A549 (cell line): ENCODE data around the gene WNT16. TPM values are rescaled to one million over a fixed set of nuclear protein-coding genes. Genes with fewer than 3 reads are reported as not detected.

Experiments used
- ATAC-seq, 2 experiments: fragments of 200-7000 bp in 1 of 2; fragments of >200 bp in 1 of 2; cut with Nextera tagmentation in 1 of 2; cut with Tn5 transposase in 1 of 2; 3 replicates each; pipeline versions ENCODE4 v1.8.0 to v1.9.1; 2018 to 2020; ENCODE audit warnings: mild to moderate bottlenecking in 1 of 2, moderate library complexity in 1 of 2
- CTCF ChIA-PET: fragments of 300-600 bp; sonication (Branson Sonifier 250); formaldehyde crosslinking; extraction: SDS; loops from one replicate; lab custom pipeline; 2021; ENCODE audit warnings: antibody characterized with exemption, inconsistent platforms; lab: Yijun Ruan, JAX
- POLR2A ChIA-PET: fragments of 350-600 bp; formaldehyde crosslinking; extraction: SDS; loops from one replicate; lab custom pipeline; 2021; ENCODE audit warnings: antibody characterized with exemption, inconsistent platforms; lab: Yijun Ruan, JAX
- DNase-seq, 2 experiments: peaks; one replicate each; pipeline versions ENCODE4 v3.0.0 to v3.0.0-alpha.2; 2011 to 2016; ENCODE audit warnings: low read depth in 1 of 2, low spot score in 1 of 2
- FAIRE-seq: peaks from 2 replicates; lab custom pipeline; 2011; peaks lifted over from hg19 to GRCh38; lab: Jason Lieb, UNC
- H3K27ac ChIP-seq, 2 experiments: fragments of >200 bp; sonication (Bioruptor Twin); formaldehyde crosslinking; 3 replicates each; pipeline ENCODE4 v1.5.1; 2016 to 2017
- H3K4me1 ChIP-seq: fragments of >200 bp; sonication (Bioruptor Twin); formaldehyde crosslinking; 3 replicates; pipeline ENCODE4 v1.6.1; 2016
- H3K4me2 ChIP-seq: fragments of >200 bp; sonication (Bioruptor Twin); formaldehyde crosslinking; 3 replicates; pipeline ENCODE4 v1.6.1; 2016
- H3K4me3 ChIP-seq: fragments of >200 bp; sonication (Bioruptor Twin); formaldehyde crosslinking; 3 replicates; pipeline ENCODE4 v1.5.1; 2016
- H3K9me3 ChIP-seq: fragments of >200 bp; sonication (Bioruptor Twin); formaldehyde crosslinking; 3 replicates; pipeline ENCODE4 v1.6.1; 2016
- CHD4 ChIP-seq: fragments of 200-600 bp; sonication (generic); IDR thresholded peaks from 2 replicates; pipeline ENCODE4 v1.6.1; 2016; ENCODE audit warnings: antibody characterized with exemption, mild to moderate bottlenecking, borderline replicate concordance
- E2F6 ChIP-seq: IDR thresholded peaks from 2 replicates; pipeline ENCODE4 v1.6.1; 2012; ENCODE audit warnings: low read depth, borderline replicate concordance
- EHF ChIP-seq: fragments of 250-450 bp; sonication (Bioruptor Pico); IDR thresholded peaks from 2 replicates; pipeline ENCODE4 v1.5.0; 2020; ENCODE audit warnings: mild to moderate bottlenecking
- EHMT2 ChIP-seq: fragments of 200-600 bp; sonication (generic); IDR thresholded peaks from 2 replicates; pipeline ENCODE4 v1.6.1; 2016; ENCODE audit warnings: antibody characterized with exemption, low read depth, mild to moderate bottlenecking, moderate library complexity
- FOSL2 ChIP-seq, 2 experiments: fragments of 450-650 bp in 1 of 2; fragments of >200 bp in 1 of 2; sonication (Bioruptor Twin) in 1 of 2; formaldehyde crosslinking; IDR thresholded peaks; 2 replicates each; pipeline versions ENCODE4 v1.5.0 to v1.6.1; 2016 to 2020; ENCODE audit warnings: mild to moderate bottlenecking in 1 of 2, moderate library complexity in 1 of 2
- HEYL ChIP-seq: fragments of 250-450 bp; sonication (Bioruptor Pico); IDR thresholded peaks from 2 replicates; pipeline ENCODE4 v1.8.0; 2021; ENCODE audit warnings: mild to moderate bottlenecking, moderate library complexity
- HOXA7 ChIP-seq: fragments of 250-450 bp; sonication (Bioruptor Pico); IDR thresholded peaks from 2 replicates; pipeline ENCODE4 v1.5.0; 2020; ENCODE audit warnings: mild to moderate bottlenecking, moderate library complexity
- JUN ChIP-seq, 2 experiments: fragments of >200 bp; sonication (Bioruptor Twin); formaldehyde crosslinking; IDR thresholded peaks; 2 replicates in 1 of 2; 3 replicates in 1 of 2; pipeline ENCODE4 v1.6.1; 2016 to 2017
- KDM1A ChIP-seq: fragments of 200-600 bp; sonication (generic); IDR thresholded peaks from 2 replicates; pipeline ENCODE4 v1.6.1; 2016; ENCODE audit warnings: low read depth, mild to moderate bottlenecking
- KDM5A ChIP-seq: fragments of 200-600 bp; sonication (generic); IDR thresholded peaks from 2 replicates; pipeline ENCODE4 v1.6.1; 2016; ENCODE audit warnings: antibody characterized with exemption, mild to moderate bottlenecking
- MAFK ChIP-seq: fragments of 450-650 bp; IDR thresholded peaks from 2 replicates; pipeline ENCODE4 v1.6.1; 2014; ENCODE audit not compliant: partially characterized antibody
- MAZ ChIP-seq: fragments of 150-350 bp; IDR thresholded peaks from 2 replicates; pipeline ENCODE4 v1.6.1; 2014; ENCODE audit warnings: antibody characterized with exemption, low read depth, low read length, borderline replicate concordance
- NR3C1 ChIP-seq: fragments of >200 bp; sonication (Bioruptor Twin); formaldehyde crosslinking; IDR thresholded peaks from 3 replicates; pipeline ENCODE4 v1.6.1; 2017
- PHF8 ChIP-seq: fragments of 200-600 bp; sonication (generic); IDR thresholded peaks from 2 replicates; pipeline ENCODE4 v1.6.1; 2016; ENCODE audit warnings: low read depth, mild to moderate bottlenecking, antibody characterized with exemption, moderate library complexity, borderline replicate concordance
- POLR2A ChIP-seq: IDR thresholded peaks from 2 replicates; pipeline ENCODE4 v1.6.1; 2012; ENCODE audit warnings: mild to moderate bottlenecking, low read length
- REST ChIP-seq: fragments of 200-600 bp; sonication (generic); IDR thresholded peaks from 2 replicates; pipeline ENCODE4 v1.6.1; 2016; ENCODE audit warnings: antibody characterized with exemption, mild to moderate bottlenecking, moderate library complexity
- RFX5 ChIP-seq: fragments of 450-650 bp; IDR thresholded peaks from 2 replicates; pipeline ENCODE4 v1.7.1; 2014; ENCODE audit warnings: antibody characterized with exemption, mild to moderate bottlenecking, moderate library complexity
- RNF2 ChIP-seq: fragments of 200-600 bp; sonication (generic); IDR thresholded peaks from 2 replicates; pipeline ENCODE4 v1.6.1; 2016; ENCODE audit warnings: low read depth, mild to moderate bottlenecking, antibody characterized with exemption, moderate library complexity, borderline replicate concordance
- TP53 ChIP-seq: fragments of 250-450 bp; sonication (Bioruptor Pico); IDR thresholded peaks from 2 replicates; pipeline ENCODE4 v1.5.0; 2021; ENCODE audit warnings: mild to moderate bottlenecking, moderate library complexity
- ZSCAN20 ChIP-seq: fragments of 250-450 bp; sonication (Bioruptor Pico); IDR thresholded peaks from 2 replicates; pipeline ENCODE4 v1.8.0; 2022; ENCODE audit warnings: mild to moderate bottlenecking, moderate library complexity
- WGBS: methylation state at CpG from one replicate; pipeline ENCODE4 v1.1.6; 2017; ENCODE audit errors: missing lambda C conversion rate; 5-methylcytosine and 5-hydroxymethylcytosine counted together
- polyA plus RNA-seq, 4 experiments: library from polyadenylated mRNA; depleted of rRNA in 3 of 4; stranded (reverse); fragments of >200 nt; fragmentation: RNase III in 1 of 4; extraction: RNeasy Plus Mini Kit Qiagen cat#74134 plus additional on column Dnase treatment in 1 of 4; gene quantifications; 2 replicates in 3 of 4; 3 replicates in 1 of 4; pipeline ENCODE4 v1.2.3, GENCODE V29; 2011 to 2017
- TF ChIP-seq, protein P1 (sequence below): fragments of 150-350 bp; IDR thresholded peaks from 2 replicates; pipeline ENCODE4 v1.6.1; 2014; ENCODE audit warnings: low read depth, mild to moderate bottlenecking, low read length
- TF ChIP-seq, protein P2 (sequence below): fragments of 450-650 bp; IDR thresholded peaks from 2 replicates; pipeline ENCODE4 v1.6.1; 2014; ENCODE audit warnings: antibody characterized with exemption
- TF ChIP-seq, protein P3 (sequence below): fragments of >200 bp; sonication (Bioruptor Twin); formaldehyde crosslinking; IDR thresholded peaks from 3 replicates; pipeline ENCODE4 v1.5.1; 2016

Gene WNT16
- polyA plus RNA-seq, 2 of the 4 experiments (the other 2 are of a cell fraction) = not detected

DNA sequence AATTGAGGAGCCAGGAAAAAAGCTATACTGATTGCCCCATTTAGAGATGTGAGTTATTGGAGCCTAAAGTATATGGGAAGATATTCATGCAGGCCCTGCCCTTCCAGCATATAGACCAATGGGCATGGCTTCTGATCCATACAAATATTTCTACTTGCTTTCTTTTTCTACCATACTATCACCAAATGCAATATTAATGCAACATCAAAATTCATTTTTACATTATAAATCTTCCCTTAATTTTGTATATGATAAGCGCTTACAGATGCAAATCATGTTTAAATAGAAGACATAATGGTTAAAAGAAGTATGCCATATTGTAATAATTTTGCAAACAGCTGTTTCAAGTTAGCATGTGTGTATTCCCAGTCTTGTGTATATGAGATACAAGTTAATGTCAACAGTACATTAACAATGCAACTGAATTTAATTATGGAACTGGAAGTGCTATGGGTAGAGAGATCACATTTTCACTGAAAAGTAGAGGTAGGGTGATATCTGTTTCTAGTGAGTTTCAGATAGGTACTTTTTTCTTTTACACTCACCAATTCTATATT lies 24.6 kb upstream of the WNT16 start:
- Histone ChIP-seq H3K9me3 (no peaks in the 10 kb centered on the region), H3K4me3 (no peak overlapping the region), H3K4me2 (no peak overlapping the region), H3K4me1 (no peaks in the 10 kb centered on the region)
- ChIA-PET CTCF (no interaction called here), POLR2A (no interaction called here)
- 51% methylated on average over 1 of the region's 1 CpG for WGBS
- ATAC-seq (no peak), FAIRE-seq (no peak), DNase-seq (no peak)
- TF ChIP-seq KDM5A (no peak), EHMT2 (no peak), ZSCAN20 (CRISPR knock-in tag) (no peak), TP53 (CRISPR knock-in tag) (no peak), RFX5 (no peak), MAFK (no peak), NR3C1 (no peak), E2F6 (no peak), EHF (CRISPR knock-in tag) (no peak), HOXA7 (CRISPR knock-in tag) (no peak), MAZ (no peak), REST (no peak), FOSL2 (IDR thresholded peaks at IDR 0.05) (no peak), FOSL2 (CRISPR knock-in tag; IDR thresholded peaks at IDR 0.05) (no peak), JUN (IDR thresholded peaks at IDR 0.05) (no peak), CHD4 (no peak), RNF2 (no peak), PHF8 (no peak)
- TF ChIP-seq, protein P1, sequence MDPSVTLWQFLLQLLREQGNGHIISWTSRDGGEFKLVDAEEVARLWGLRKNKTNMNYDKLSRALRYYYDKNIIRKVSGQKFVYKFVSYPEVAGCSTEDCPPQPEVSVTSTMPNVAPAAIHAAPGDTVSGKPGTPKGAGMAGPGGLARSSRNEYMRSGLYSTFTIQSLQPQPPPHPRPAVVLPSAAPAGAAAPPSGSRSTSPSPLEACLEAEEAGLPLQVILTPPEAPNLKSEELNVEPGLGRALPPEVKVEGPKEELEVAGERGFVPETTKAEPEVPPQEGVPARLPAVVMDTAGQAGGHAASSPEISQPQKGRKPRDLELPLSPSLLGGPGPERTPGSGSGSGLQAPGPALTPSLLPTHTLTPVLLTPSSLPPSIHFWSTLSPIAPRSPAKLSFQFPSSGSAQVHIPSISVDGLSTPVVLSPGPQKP = no peak
- TF ChIP-seq, protein P2, sequence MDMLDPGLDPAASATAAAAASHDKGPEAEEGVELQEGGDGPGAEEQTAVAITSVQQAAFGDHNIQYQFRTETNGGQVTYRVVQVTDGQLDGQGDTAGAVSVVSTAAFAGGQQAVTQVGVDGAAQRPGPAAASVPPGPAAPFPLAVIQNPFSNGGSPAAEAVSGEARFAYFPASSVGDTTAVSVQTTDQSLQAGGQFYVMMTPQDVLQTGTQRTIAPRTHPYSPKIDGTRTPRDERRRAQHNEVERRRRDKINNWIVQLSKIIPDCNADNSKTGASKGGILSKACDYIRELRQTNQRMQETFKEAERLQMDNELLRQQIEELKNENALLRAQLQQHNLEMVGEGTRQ = no peak
- TF ChIP-seq, all 56 proteins: peak for 0
- no peak overlapping the region for H3K27ac ChIP-seq

DNA sequence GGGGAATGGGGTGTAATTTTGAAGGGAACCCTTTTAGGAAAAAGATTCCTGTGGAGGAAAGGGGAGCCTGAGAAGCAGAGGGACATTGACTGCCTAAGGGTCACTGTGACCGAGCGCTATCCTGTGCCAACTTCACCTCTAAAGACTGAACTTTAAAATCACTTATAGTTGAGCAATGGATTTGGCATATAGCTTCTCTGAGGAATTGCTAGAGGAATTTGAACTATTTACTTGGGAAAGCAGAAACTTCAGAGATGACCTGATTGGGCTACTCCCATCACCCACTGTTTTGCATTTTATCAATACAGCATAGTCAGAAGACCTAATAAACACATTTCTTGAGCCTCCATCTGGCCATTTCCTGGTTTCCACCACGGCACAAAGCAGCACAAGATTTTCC lies 23.7 kb upstream of the WNT16 start:
- 46% methylated on average over 3 of the region's 3 CpGs for WGBS
- H3K27ac ChIP-seq = no peak overlapping the region
- no peak overlapping the region for H3K4me2 ChIP-seq
- TF ChIP-seq POLR2A (no peak), HEYL (no peak), PHF8 (no peak), KDM1A (no peak), JUN (IDR thresholded peaks at IDR 0.05) (no peak)
- TF ChIP-seq, protein P3, sequence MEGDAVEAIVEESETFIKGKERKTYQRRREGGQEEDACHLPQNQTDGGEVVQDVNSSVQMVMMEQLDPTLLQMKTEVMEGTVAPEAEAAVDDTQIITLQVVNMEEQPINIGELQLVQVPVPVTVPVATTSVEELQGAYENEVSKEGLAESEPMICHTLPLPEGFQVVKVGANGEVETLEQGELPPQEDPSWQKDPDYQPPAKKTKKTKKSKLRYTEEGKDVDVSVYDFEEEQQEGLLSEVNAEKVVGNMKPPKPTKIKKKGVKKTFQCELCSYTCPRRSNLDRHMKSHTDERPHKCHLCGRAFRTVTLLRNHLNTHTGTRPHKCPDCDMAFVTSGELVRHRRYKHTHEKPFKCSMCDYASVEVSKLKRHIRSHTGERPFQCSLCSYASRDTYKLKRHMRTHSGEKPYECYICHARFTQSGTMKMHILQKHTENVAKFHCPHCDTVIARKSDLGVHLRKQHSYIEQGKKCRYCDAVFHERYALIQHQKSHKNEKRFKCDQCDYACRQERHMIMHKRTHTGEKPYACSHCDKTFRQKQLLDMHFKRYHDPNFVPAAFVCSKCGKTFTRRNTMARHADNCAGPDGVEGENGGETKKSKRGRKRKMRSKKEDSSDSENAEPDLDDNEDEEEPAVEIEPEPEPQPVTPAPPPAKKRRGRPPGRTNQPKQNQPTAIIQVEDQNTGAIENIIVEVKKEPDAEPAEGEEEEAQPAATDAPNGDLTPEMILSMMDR = no peak
- H3K4me1 ChIP-seq = no peaks in the 10 kb centered on the region
- ChIA-PET CTCF (no interaction called here), POLR2A (no interaction called here)
- H3K9me3 ChIP-seq = no peaks in the 10 kb centered on the region
- no peak for DNase-seq
- H3K4me3 ChIP-seq = no peak overlapping the region
- no peak for FAIRE-seq
- no peak for ATAC-seq
